IMR-90 (cell line): ENCODE measurements around the gene TTLL11. TPM values are rescaled to one million over a fixed set of nuclear protein-coding genes. Genes with fewer than 3 reads are reported as not detected.

ENCODE experiments used
- ATAC-seq: fragments of 200-7000 bp; cut with Tn5 transposase; 2 replicates; pipeline ENCODE4 v1.9.1; 2020; ENCODE audit warnings: low read depth, mild to moderate bottlenecking, moderate library complexity
- BruUV-seq: library from RNA; stranded (reverse); fragments of 400-500 nt; replicated peaks from 2 replicates; lab custom pipeline; 2021; lab: Mats Ljungman, UMichigan
- CTCF ChIA-PET: fragments of 300-600 bp; formaldehyde crosslinking; extraction: SDS; loops from one replicate; lab custom pipeline; 2021; ENCODE audit warnings: antibody characterized with exemption; lab: Yijun Ruan, JAX
- POLR2A ChIA-PET: fragments of 300-600 bp; sonication (Branson Sonifier 250); formaldehyde crosslinking; loops from one replicate; lab custom pipeline; 2022; ENCODE audit warnings: antibody characterized with exemption; ENCODE audit not compliant: unreplicated experiment; lab: Charles Lee
- DNase-seq: peaks from one replicate; pipeline ENCODE4 v3.0.0; 2013
- H2AFZ ChIP-seq: replicated peaks from 2 replicates; pipeline ENCODE3; 2013; ENCODE audit warnings: low read length, mild to moderate bottlenecking; ENCODE audit not compliant: poor library complexity
- H2AK5ac ChIP-seq: 2 replicates; pipeline ENCODE4 v1.6.1; 2013; ENCODE audit warnings: low read depth, low read length, inconsistent platforms
- H2AK9ac ChIP-seq: replicated peaks from 2 replicates; pipeline ENCODE3; 2013; ENCODE audit warnings: mild to moderate bottlenecking, low read depth, low read length, moderate library complexity; ENCODE audit not compliant: poor library complexity
- H2BK120ac ChIP-seq: 2 replicates; pipeline ENCODE4 v1.6.1; 2013; ENCODE audit warnings: low read depth, low read length, inconsistent platforms
- H2BK15ac ChIP-seq: 3 replicates; pipeline ENCODE4 v1.6.1; 2013; ENCODE audit warnings: low read depth, low read length, inconsistent platforms
- H2BK20ac ChIP-seq: 2 replicates; pipeline ENCODE4 v1.6.1; 2013; ENCODE audit warnings: low read depth, mild to moderate bottlenecking, inconsistent platforms, low read length, moderate library complexity
- H2BK5ac ChIP-seq: 2 replicates; pipeline ENCODE4 v1.6.1; 2013; ENCODE audit warnings: mild to moderate bottlenecking, low read depth, low read length, inconsistent platforms; ENCODE audit not compliant: poor library complexity, severe bottlenecking
- H3K14ac ChIP-seq: replicated peaks from 2 replicates; pipeline ENCODE4 v1.6.1; 2013; ENCODE audit warnings: low read depth, low read length, inconsistent platforms
- H3K18ac ChIP-seq: 2 replicates; pipeline ENCODE4 v1.6.1; 2013; ENCODE audit warnings: low read depth, low read length, control low read depth
- H3K23ac ChIP-seq: 2 replicates; pipeline ENCODE4 v1.6.1; 2013; ENCODE audit warnings: low read depth, low read length, inconsistent platforms
- H3K27ac ChIP-seq: 2 replicates; pipeline ENCODE4 v1.5.1; 2013; ENCODE audit warnings: mild to moderate bottlenecking, control low read depth, low read length; ENCODE audit not compliant: insufficient read depth
- H3K27me3 ChIP-seq: 2 replicates; pipeline ENCODE4 v1.6.1; 2013; ENCODE audit warnings: low read length; ENCODE audit not compliant: control insufficient read depth, insufficient read depth
- H3K36me3 ChIP-seq: 2 replicates; pipeline ENCODE4 v1.6.1; 2013; ENCODE audit warnings: low read length, mixed read lengths; ENCODE audit not compliant: control insufficient read depth, insufficient read depth
- H3K4ac ChIP-seq: 2 replicates; pipeline ENCODE4 v1.6.1; 2013; ENCODE audit warnings: low read depth, low read length, inconsistent platforms
- H3K4me1 ChIP-seq: 2 replicates; pipeline ENCODE4 v1.6.1; 2013; ENCODE audit warnings: low read length, mixed read lengths; ENCODE audit not compliant: control insufficient read depth, insufficient read depth
- H3K4me2 ChIP-seq: 2 replicates; pipeline ENCODE4 v1.6.1; 2013; ENCODE audit warnings: low read depth, mild to moderate bottlenecking, control low read depth, low read length, moderate library complexity
- H3K4me3 ChIP-seq: 2 replicates; pipeline ENCODE4 v1.5.1; 2013; ENCODE audit warnings: low read depth, mild to moderate bottlenecking, control low read depth, low read length, moderate library complexity; ENCODE audit not compliant: insufficient read depth
- H3K56ac ChIP-seq: 2 replicates; pipeline ENCODE4 v1.6.1; 2013; ENCODE audit warnings: low read length, inconsistent platforms; ENCODE audit not compliant: insufficient read depth; ENCODE audit errors: extremely low read depth
- H3K79me1 ChIP-seq, 2 experiments: 2 replicates each; pipeline ENCODE4 v1.6.1; 2013; ENCODE audit warnings: low read length in 2 of 2, inconsistent platforms in 1 of 2, low read depth in 1 of 2
- H3K9ac ChIP-seq: 2 replicates; pipeline ENCODE4 v1.6.1; 2013; ENCODE audit warnings: low read depth, low read length, control low read depth
- H3K9me1 ChIP-seq: 2 replicates; pipeline ENCODE4 v1.6.1; 2013; ENCODE audit warnings: low read length, inconsistent platforms; ENCODE audit not compliant: insufficient read depth
- H3K9me3 ChIP-seq: 2 replicates; pipeline ENCODE4 v1.6.1; 2013; ENCODE audit warnings: low read length; ENCODE audit not compliant: control insufficient read depth, insufficient read depth
- H4K20me1 ChIP-seq: 2 replicates; pipeline ENCODE4 v1.6.1; 2013; ENCODE audit warnings: low read length, inconsistent platforms; ENCODE audit not compliant: insufficient read depth
- H4K5ac ChIP-seq: 2 replicates; pipeline ENCODE4 v1.6.1; 2013; ENCODE audit warnings: mild to moderate bottlenecking, low read depth, low read length, control low read depth
- H4K8ac ChIP-seq, 2 experiments: 2 replicates each; pipeline ENCODE4 v1.6.1; 2013; ENCODE audit warnings: low read depth in 2 of 2, low read length in 2 of 2, control low read depth in 1 of 2, inconsistent platforms in 1 of 2
- H4K91ac ChIP-seq: 2 replicates; pipeline ENCODE4 v1.6.1; 2013; ENCODE audit warnings: low read depth, low read length, inconsistent platforms; ENCODE audit not compliant: insufficient read depth
- FOS ChIP-seq: fragments of 150-350 bp; IDR thresholded peaks from 2 replicates; pipeline ENCODE4 v1.6.1; 2016; ENCODE audit warnings: low read depth, low read length
- WGBS, 2 experiments: methylation state at CpG; one replicate each; pipeline versions ENCODE4 v1.1.5 to v1.1.7; 2013; ENCODE audit warnings: missing lambda C conversion rate in 2 of 2; ENCODE audit not compliant: insufficient read length in 1 of 2; ENCODE audit errors: extremely low coverage in 2 of 2; 5-methylcytosine and 5-hydroxymethylcytosine counted together
- dilution Hi-C: fragments of 300-500 bp; cut with HindIII; formaldehyde crosslinking; loops from one replicate; pipeline ENCODE4 v1.14.3; 2018; ENCODE audit warnings: low sequenced_read_pairs; ENCODE audit not compliant: unreplicated experiment
- in situ Hi-C: fragments of 300-500 bp; cut with MboI; formaldehyde crosslinking; loops from 3 replicates; pipeline ENCODE4 v1.14.3; 2019; ENCODE audit warnings: low sequenced_read_pairs, inconsistent platforms, mixed read lengths
- intact Hi-C: fragments of 100-400 bp; cut with micrococcal nuclease; formaldehyde crosslinking; loops from 2 replicates; pipeline ENCODE4 v1.10.0; 2022
- polyA plus RNA-seq, 3 experiments: library from polyadenylated mRNA; depleted of rRNA; stranded (reverse); fragments of >200 nt; gene quantifications; 2 replicates each; pipeline ENCODE4 v1.2.3, GENCODE V29; 2012; ENCODE audit warnings: low replicate concordance in 1 of 3
- total RNA-seq: library from RNA; depleted of rRNA; stranded (reverse); fragments of >200 nt; gene quantifications from 2 replicates; pipeline ENCODE4 v1.2.3, GENCODE V29; 2012
- TF ChIP-seq, protein P1 (sequence below): fragments of 150-350 bp; IDR thresholded peaks from 2 replicates; pipeline ENCODE4 v1.6.1; 2016; ENCODE audit warnings: low read depth, mild to moderate bottlenecking, low read length, moderate library complexity, borderline replicate concordance

Gene TTLL11
- total and polyA plus RNA-seq, 2 of the 4 experiments (the other 2 are of a cell fraction) = 2.0 to 4.6 TPM

DNA sequence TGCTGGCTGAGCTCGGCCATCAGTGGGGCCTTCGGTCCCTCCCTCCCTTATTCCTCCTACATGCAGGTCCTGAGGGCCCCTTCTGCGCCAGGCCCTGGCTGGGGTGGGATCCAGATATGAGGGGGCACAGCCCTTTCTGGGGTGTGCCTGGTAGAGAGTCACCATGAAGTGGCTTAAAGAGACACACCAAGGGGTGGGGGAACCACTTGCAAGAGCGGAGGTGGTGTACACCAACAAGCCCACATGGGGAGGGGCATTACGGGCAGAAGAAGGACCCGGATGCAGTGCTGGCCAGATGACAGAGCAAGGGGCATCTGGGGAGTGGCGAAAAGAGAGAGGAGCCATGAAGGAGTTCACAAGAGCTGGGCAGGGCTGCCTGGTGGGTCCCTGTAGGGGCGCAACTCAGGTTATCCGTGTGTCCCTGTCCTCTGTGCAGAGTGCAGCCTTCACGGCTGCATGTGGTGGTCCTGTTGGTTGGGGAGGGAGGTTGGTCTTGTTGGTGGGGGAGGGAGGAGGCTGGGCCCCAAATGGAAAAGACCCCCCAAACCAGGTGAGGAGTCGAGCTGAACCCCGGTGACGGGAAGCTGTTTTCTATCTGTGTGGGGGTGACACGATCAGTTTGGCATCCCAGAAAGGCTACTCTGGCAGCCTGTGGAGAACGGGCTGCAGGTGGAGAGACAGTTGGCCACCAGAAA lies 283.6 kb downstream of the TTLL11 start:
- BruUV-seq = no TSS peak
- no peak for TF ChIP-seq FOS
- TF ChIP-seq, protein P1, sequence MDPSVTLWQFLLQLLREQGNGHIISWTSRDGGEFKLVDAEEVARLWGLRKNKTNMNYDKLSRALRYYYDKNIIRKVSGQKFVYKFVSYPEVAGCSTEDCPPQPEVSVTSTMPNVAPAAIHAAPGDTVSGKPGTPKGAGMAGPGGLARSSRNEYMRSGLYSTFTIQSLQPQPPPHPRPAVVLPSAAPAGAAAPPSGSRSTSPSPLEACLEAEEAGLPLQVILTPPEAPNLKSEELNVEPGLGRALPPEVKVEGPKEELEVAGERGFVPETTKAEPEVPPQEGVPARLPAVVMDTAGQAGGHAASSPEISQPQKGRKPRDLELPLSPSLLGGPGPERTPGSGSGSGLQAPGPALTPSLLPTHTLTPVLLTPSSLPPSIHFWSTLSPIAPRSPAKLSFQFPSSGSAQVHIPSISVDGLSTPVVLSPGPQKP = no peak
- Histone ChIP-seq H3K36me3 (no peaks in the 10 kb centered on the region), H4K20me1 (no peaks in the 10 kb centered on the region), H4K5ac (no peak overlapping the region), H3K56ac (no peak overlapping the region), H2BK20ac (no peak overlapping the region), H3K14ac (no peak overlapping the region), H3K79me1 (no peaks in the 10 kb centered on the region), H2BK120ac (no peak overlapping the region), H2AK5ac (no peak overlapping the region), H3K9me3 (no peaks in the 10 kb centered on the region), H2AFZ (no peak overlapping the region), H3K18ac (no peak overlapping the region), H3K4me1 (no peaks in the 10 kb centered on the region), H3K23ac (no peak overlapping the region), H3K27me3 (peaks cover 7% of the 10 kb centered on the region; the same call in 1 of the 2 replicates), H2BK15ac (no peak overlapping the region), H3K9me1 (no peaks in the 10 kb centered on the region), H4K91ac (no peak overlapping the region), H3K4me2 (no peak overlapping the region), H3K4ac (no peak overlapping the region), H4K8ac (no peak overlapping the region), H2BK5ac (no peak overlapping the region), H3K4me3 (no peak overlapping the region), H3K9ac (no peak overlapping the region), H3K27ac (no peak overlapping the region), H2AK9ac (no peak overlapping the region)
- 67% methylated on average over 3 of the region's 15 CpGs; no CpG with 5 or more reads in 1 of the 2 experiments for WGBS, 2 experiments
- intact Hi-C loops (no loop called here), dilution Hi-C loops (no loop called here), in situ Hi-C loops (no loop called here)
- ChIA-PET CTCF (no interaction called here), POLR2A (no interaction called here)
- ATAC-seq (no peak), DNase-seq (no peak)
